GM19468 (cell line): ENCODE measurements around the gene LIPE.

ENCODE experiments used
- ATAC-seq: cut with Tn5 transposase; IDR thresholded peaks from one replicate; pipeline ENCODE4 v1.9.1; 2021; ENCODE audit warnings: mild to moderate bottlenecking, moderate library complexity, moderate number of reproducible peaks; ENCODE audit not compliant: unreplicated experiment; ENCODE audit errors: extremely low read depth

The LIPE gene

GRCh38 chr19:42420055-42420544 lies 7.1 kb downstream of the LIPE start:
- ATAC-seq: no peak

GRCh38 chr19:42419309-42419708 lies 7.9 kb downstream of the LIPE start:
- no peak for ATAC-seq

- ATAC-seq: no peak
These were observed 14.5 kb downstream of the LIPE start for GRCh38 chr19:42412661-42413076.

GRCh38 chr19:42412227-42412626 lies 15.0 kb downstream of the LIPE start:
- no peak for ATAC-seq

- ATAC-seq: no peak
These were observed 15.5 kb downstream of the LIPE start for GRCh38 chr19:42411581-42412178.

GRCh38 chr19:42410371-42410770 lies 16.8 kb downstream of the LIPE start:
- ATAC-seq: no peak

GRCh38 chr19:42409477-42409876 lies 17.7 kb downstream of the LIPE start:
- ATAC-seq: no peak

GRCh38 chr19:42407816-42408175 lies 19.4 kb downstream of the LIPE start:
- no peak for ATAC-seq

- no peak for ATAC-seq
These were observed 19.9 kb downstream of the LIPE start for GRCh38 chr19:42407085-42407815.

- ATAC-seq: no peak
These were observed 21.1 kb downstream of the LIPE start for GRCh38 chr19:42406111-42406510.

- no peak for ATAC-seq
These were observed 23.6 kb downstream of the LIPE start for GRCh38 chr19:42403586-42403985.

GRCh38 chr19:42402376-42403116 lies 24.6 kb downstream of the LIPE start:
- no peak for ATAC-seq

GRCh38 chr19:42401365-42402303 lies 25.6 kb downstream of the LIPE start:
- no peak for ATAC-seq

GRCh38 chr19:42400404-42400803 lies 26.8 kb downstream of the LIPE start:
- ATAC-seq: no peak

- ATAC-seq: no peak
These were observed 29.7 kb downstream of the LIPE start for GRCh38 chr19:42397263-42398166.

- peak; percentile 87 for ATAC-seq
These were observed 30.6 kb downstream of the LIPE start for GRCh38 chr19:42396381-42397262.

GRCh38 chr19:42394751-42395150 lies 32.4 kb downstream of the LIPE start:
- ATAC-seq: no peak

GRCh38 chr19:42392165-42392564 lies 35.0 kb downstream of the LIPE start:
- ATAC-seq: no peak
